Stimulated activated CD4-positive, alpha-beta T cell treated with anti-CD3 and anti-CD28 coated beads, TNF-alpha, amount 100 ng/mL, for 1 hour (primary cell): Measurements from ENCODE around the gene FADS6.
A peak's percentile ranks its signal among the peaks of the same experiment; 100 is the strongest.

Experiments
- DNase-seq, 3 donors: peaks; one replicate each; pipeline ENCODE4 v3.0.0-alpha.2; 2020; ENCODE audit warnings: low read depth in 3 of 3, low spot score in 1 of 3

Gene FADS6

GRCh38 chr17:74892974-74893911 lies at the start of gene FADS6:
TSS of gene FADS6 (minus strand) at chr17:74893633. CDS start at chr17:74893595, 38 bp downstream.
- DNase-seq: no peak

GRCh38 chr17:74941128-74941725 lies 47.8 kb upstream of the FADS6 start:
- DNase-seq: no peak

GRCh38 chr17:74939534-74939933 lies 46.1 kb upstream of the FADS6 start:
- DNase-seq: no peak

GRCh38 chr17:74938194-74938950 lies 44.9 kb upstream of the FADS6 start:
- DNase-seq: no peak

GRCh38 chr17:74937064-74938051 lies 43.9 kb upstream of the FADS6 start:
- DNase-seq: no peak

- DNase-seq: no peak
These were observed 43.0 kb upstream of the FADS6 start for GRCh38 chr17:74936470-74936799.

GRCh38 chr17:74935585-74936469 lies 42.4 kb upstream of the FADS6 start, which contains the start of gene OTOP3:
TSS of gene OTOP3 (plus strand) at chr17:74935898. CDS start at chr17:74935922, 24 bp downstream.
- no peak for DNase-seq

- no peak for DNase-seq
These were observed 41.6 kb upstream of the FADS6 start for GRCh38 chr17:74935048-74935447.

GRCh38 chr17:74930535-74931036 lies 37.2 kb upstream of the FADS6 start:
- DNase-seq: no peak

GRCh38 chr17:74928786-74929185 lies 35.4 kb upstream of the FADS6 start:
- no peak for DNase-seq

- no peak for DNase-seq
These were observed 31.8 kb upstream of the FADS6 start for GRCh38 chr17:74925242-74925641.

GRCh38 chr17:74924250-74924948 lies 31.0 kb upstream of the FADS6 start, which contains the start of gene OTOP2:
TSS of gene OTOP2 (plus strand) at chr17:74924273. CDS start at chr17:74924633, 360 bp downstream.
- no peak for DNase-seq

- peak; percentile 17 to 68 (median 36) for DNase-seq
These were observed 30.3 kb upstream of the FADS6 start for GRCh38 chr17:74923538-74924249.

- no peak for DNase-seq
These were observed 29.5 kb upstream of the FADS6 start, which contains the start of gene USH1G for GRCh38 chr17:74922694-74923537. TSS of gene USH1G (minus strand) at chr17:74923255. CDS start at chr17:74923073, 182 bp downstream.

GRCh38 chr17:74922172-74922571 lies 28.7 kb upstream of the FADS6 start:
- no peak for DNase-seq

GRCh38 chr17:74921769-74922168 lies 28.3 kb upstream of the FADS6 start:
- no peak for DNase-seq
